PC-3 (cell line): ENCODE measurements around the gene SLC9A9. TPM values are rescaled to one million over a fixed set of nuclear protein-coding genes. Genes with fewer than 3 reads are reported as not detected.

Experiments used
- ATAC-seq: fragments of 200-7000 bp; cut with Tn5 transposase; 2 replicates; pipeline ENCODE4 v1.9.1; 2020; ENCODE audit warnings: mild to moderate bottlenecking, moderate library complexity
- BruUV-seq: library from RNA; stranded (reverse); fragments of 400-500 nt; replicated peaks from 2 replicates; lab custom pipeline; 2021; lab: Mats Ljungman, UMichigan
- CTCF ChIA-PET: fragments of 300-600 bp; sonication (Branson Sonifier 250); formaldehyde crosslinking; loops from one replicate; lab custom pipeline; 2022; ENCODE audit warnings: antibody characterized with exemption; lab: Charles Lee
- POLR2A ChIA-PET: fragments of 300-600 bp; sonication (Branson Sonifier 250); formaldehyde crosslinking; loops from one replicate; lab custom pipeline; 2022; ENCODE audit warnings: antibody characterized with exemption; ENCODE audit not compliant: unreplicated experiment; lab: Charles Lee
- DNase-seq: peaks from one replicate; pipeline ENCODE4 v3.0.0-alpha.2; 2015
- H2AFZ ChIP-seq: fragments of 300-600 bp; sonication (generic); 2 replicates; pipeline ENCODE4 v1.6.0; 2016; ENCODE audit warnings: antibody characterized with exemption, low read length
- H3F3A ChIP-seq: fragments of 300-600 bp; sonication (generic); one replicate; pipeline ENCODE4 v1.6.0; 2017; ENCODE audit warnings: antibody characterized with exemption, low read length, control low read depth, mild to moderate bottlenecking; ENCODE audit not compliant: unreplicated experiment
- H3K27ac ChIP-seq: fragments of 300-600 bp; sonication (generic); 2 replicates; pipeline ENCODE4 v1.5.1; 2016; ENCODE audit warnings: mild to moderate bottlenecking, low read length
- H3K27me3 ChIP-seq: fragments of 300-600 bp; sonication (generic); 2 replicates; pipeline ENCODE4 v1.6.1; 2016; ENCODE audit warnings: low read length, mixed read lengths
- H3K36me3 ChIP-seq: fragments of 300-600 bp; sonication (generic); 2 replicates; pipeline ENCODE4 v1.6.1; 2016; ENCODE audit warnings: low read depth, mixed run types, low read length, mixed read lengths
- H3K4me1 ChIP-seq: fragments of 300-600 bp; sonication (generic); 2 replicates; pipeline ENCODE4 v1.5.1; 2016; ENCODE audit warnings: low read length; ENCODE audit not compliant: insufficient read depth
- H3K4me2 ChIP-seq: fragments of 300-600 bp; sonication (generic); 2 replicates; pipeline ENCODE4 v1.6.0; 2016; ENCODE audit warnings: low read length
- H3K4me3 ChIP-seq: fragments of 300-600 bp; sonication (generic); 2 replicates; pipeline ENCODE4 v1.5.1; 2016; ENCODE audit warnings: mild to moderate bottlenecking, low read length, mixed read lengths
- H3K79me2 ChIP-seq: fragments of 300-600 bp; sonication (generic); 2 replicates; pipeline ENCODE4 v1.6.1; 2017; ENCODE audit warnings: low read length, mixed read lengths
- H3K9ac ChIP-seq: fragments of 300-600 bp; sonication (generic); 2 replicates; pipeline ENCODE4 v1.6.0; 2016; ENCODE audit warnings: mild to moderate bottlenecking, low read length
- H3K9me2 ChIP-seq: fragments of 300-600 bp; sonication (generic); replicated peaks from 2 replicates; pipeline ENCODE4 v1.6.1; 2016; ENCODE audit warnings: mixed run types, low read length, mixed read lengths
- H3K9me3 ChIP-seq: fragments of 300-600 bp; sonication (generic); 2 replicates; pipeline ENCODE4 v1.6.1; 2016; ENCODE audit warnings: low read length, mixed read lengths
- H4K20me1 ChIP-seq: fragments of 300-600 bp; sonication (generic); 2 replicates; pipeline ENCODE4 v1.6.1; 2016; ENCODE audit warnings: low read length, mixed read lengths
- CTCF ChIP-seq: fragments of 300-600 bp; sonication (generic); conservative IDR thresholded peaks from 2 replicates; pipeline ENCODE4 v1.5.1; 2017; ENCODE audit warnings: antibody characterized with exemption, low read depth, mild to moderate bottlenecking, low read length
- EZH2 ChIP-seq: fragments of 300-600 bp; sonication (generic); IDR thresholded peaks from one replicate; pipeline ENCODE4 v1.6.1; 2017; ENCODE audit warnings: antibody characterized with exemption, mild to moderate bottlenecking, low read length; ENCODE audit not compliant: unreplicated experiment
- EZH2phosphoT487 ChIP-seq: fragments of 300-600 bp; sonication (generic); IDR thresholded peaks from 2 replicates; pipeline ENCODE4 v1.6.1; 2018; ENCODE audit warnings: mild to moderate bottlenecking, antibody characterized with exemption, low read length, borderline replicate concordance
- intact Hi-C: fragments of 100-400 bp; cut with micrococcal nuclease; formaldehyde crosslinking; loops from 2 replicates; pipeline ENCODE4 v1.9.0; 2023
- total RNA-seq: library from RNA; depleted of rRNA; stranded (reverse); fragments of >200 nt; gene quantifications from 2 replicates; pipeline ENCODE4 v1.2.3, GENCODE V29; 2014

Gene SLC9A9
- total RNA-seq, 1 experiment from 2014 or later, result 0.07 TPM

- H3K4me1 ChIP-seq, result no peaks in the 10 kb centered on the region
- ATAC-seq (no peak), DNase-seq (no peak)
- H4K20me1 ChIP-seq, result no peaks in the 10 kb centered on the region
- ChIA-PET CTCF (no interaction called here), POLR2A (no interaction called here)
- H3K9ac ChIP-seq, result no peak overlapping the region
- BruUV-seq, result no TSS peak
- no peak overlapping the region for H3K4me3 ChIP-seq
- no peaks in the 10 kb centered on the region for H3K36me3 ChIP-seq
- no peaks in the 10 kb centered on the region for H3F3A ChIP-seq
- intact Hi-C loops, result no loop called here
- H3K9me2 ChIP-seq, result no peaks in the 10 kb centered on the region
- no peaks in the 10 kb centered on the region for H3K9me3 ChIP-seq
- no peak overlapping the region for H2AFZ ChIP-seq
- no peaks in the 10 kb centered on the region for H3K79me2 ChIP-seq
- TF ChIP-seq EZH2 (no peak), CTCF (no peak), EZH2phosphoT487 (no peak)
- no peak overlapping the region for H3K27ac ChIP-seq
- no peak overlapping the region for H3K4me2 ChIP-seq
- no peaks in the 10 kb centered on the region for H3K27me3 ChIP-seq
Measured at GRCh38 chr3:143410259-143410658, 438.0 kb downstream of the SLC9A9 start.

- Histone ChIP-seq H4K20me1 (no peaks in the 10 kb centered on the region), H3K9me2 (no peaks in the 10 kb centered on the region), H3K9ac (no peak overlapping the region), H3K4me3 (no peak overlapping the region), H3K79me2 (no peaks in the 10 kb centered on the region), H3K36me3 (no peaks in the 10 kb centered on the region), H3K27me3 (no peaks in the 10 kb centered on the region), H3K4me1 (no peaks in the 10 kb centered on the region), H3K9me3 (no peaks in the 10 kb centered on the region), H3K27ac (no peak overlapping the region), H2AFZ (no peak overlapping the region), H3K4me2 (no peak overlapping the region), H3F3A (no peaks in the 10 kb centered on the region)
- DNase-seq, result no peak
- CTCF ChIA-PET, result no interaction called here
- intact Hi-C loops, result no loop called here
- no peak for TF ChIP-seq EZH2phosphoT487
- no peak for TF ChIP-seq CTCF
- no peak for TF ChIP-seq EZH2
- ATAC-seq, result no peak
- BruUV-seq, result no TSS peak
- POLR2A ChIA-PET, result no interaction called here
Measured at GRCh38 chr3:143408771-143409170, 439.5 kb downstream of the SLC9A9 start.

GRCh38 chr3:143402602-143403001 is 445.7 kb downstream of the SLC9A9 start:
- no TSS peak for BruUV-seq
- no peak overlapping the region for H3K4me3 ChIP-seq
- intact Hi-C loops, result no loop called here
- no peaks in the 10 kb centered on the region for H3K36me3 ChIP-seq
- POLR2A ChIA-PET, result no interaction called here
- H3K27me3 ChIP-seq, result no peaks in the 10 kb centered on the region
- H4K20me1 ChIP-seq, result no peaks in the 10 kb centered on the region
- H3F3A ChIP-seq, result no peaks in the 10 kb centered on the region
- H2AFZ ChIP-seq, result no peak overlapping the region
- no peaks in the 10 kb centered on the region for H3K9me2 ChIP-seq
- no peak overlapping the region for H3K4me2 ChIP-seq
- H3K9ac ChIP-seq, result no peak overlapping the region
- no peak for TF ChIP-seq EZH2phosphoT487
- TF ChIP-seq CTCF, result no peak
- TF ChIP-seq EZH2, result no peak
- H3K27ac ChIP-seq, result no peak overlapping the region
- no peaks in the 10 kb centered on the region for H3K4me1 ChIP-seq
- ATAC-seq (no peak), DNase-seq (no peak)
- no peaks in the 10 kb centered on the region for H3K79me2 ChIP-seq
- H3K9me3 ChIP-seq, result no peaks in the 10 kb centered on the region
- CTCF ChIA-PET, result no interaction called here
